Upper lobe of left lung (tissue), 6 donors: ENCODE data around the gene PPP1R9A. TPM values are rescaled to one million over a fixed set of nuclear protein-coding genes. Genes with fewer than 3 reads are reported as not detected.

Source experiments
- ATAC-seq, 2 donors: fragments of 200-7000 bp; cut with Tn5 transposase; one replicate each; pipeline ENCODE4 v1.9.1; 2022; ENCODE audit warnings: mild to moderate bottlenecking in 2 of 2, moderate library complexity in 2 of 2; ENCODE audit not compliant: low FRiP score in 2 of 2
- DNase-seq, 2 donors: peaks; one replicate each; pipeline ENCODE4 v3.0.0-alpha.2; 2019 to 2020
- H3K27ac ChIP-seq, 4 donors: fragments of 200-600 bp; sonication (generic); one replicate each; pipeline ENCODE4 v1.5.1; 2016 to 2019
- H3K27me3 ChIP-seq, 4 donors: fragments of 200-600 bp; sonication (generic); one replicate each; pipeline ENCODE4 v1.5.1; 2017 to 2019
- H3K36me3 ChIP-seq, 4 donors: fragments of 200-600 bp; sonication (generic); one replicate each; pipeline ENCODE4 v1.5.1; 2016 to 2019
- H3K4me1 ChIP-seq, 4 donors: fragments of 200-600 bp; sonication (generic); one replicate each; pipeline ENCODE4 v1.5.1; 2018 to 2019
- H3K4me3 ChIP-seq, 4 donors: fragments of 200-600 bp; sonication (generic); one replicate each; pipeline ENCODE4 v1.5.1; 2017 to 2019; ENCODE audit warnings: mild to moderate bottlenecking in 2 of 4, moderate library complexity in 1 of 4
- H3K9me3 ChIP-seq, 4 donors: fragments of 200-600 bp; sonication (generic); one replicate each; pipeline ENCODE4 v1.5.1; 2018 to 2019
- EP300 ChIP-seq, 4 donors: sonication (generic); formaldehyde crosslinking; IDR thresholded peaks; one replicate each; pipeline ENCODE4 v1.5.1; 2017; ENCODE audit warnings: antibody characterized with exemption in 4 of 4, control low read depth in 2 of 4
- POLR2A ChIP-seq, 4 donors: fragments of 450-650 bp; IDR thresholded peaks; one replicate each; pipeline ENCODE4 v1.5.1; 2016 to 2017; ENCODE audit warnings: antibody characterized with exemption in 4 of 4, mild to moderate bottlenecking in 2 of 4
- POLR2AphosphoS5 ChIP-seq, 2 donors: sonication (generic); formaldehyde crosslinking; IDR thresholded peaks; one replicate each; pipeline ENCODE4 v1.5.1; 2017; ENCODE audit warnings: antibody characterized with exemption in 2 of 2
- WGBS, 2 donors: methylation state at CpG; one replicate each; pipeline ENCODE4 v1.1.5; 2017 to 2018; 5-methylcytosine and 5-hydroxymethylcytosine counted together
- total RNA-seq, 6 donors: library from RNA; depleted of rRNA in 4 of 6; stranded (reverse); fragments of >200 nt in 4 of 6; gene quantifications; one replicate each; pipeline versions ENCODE4 v1.1.0 to v1.2.1, GENCODE V29; 2016 to 2021
- TF ChIP-seq, protein P1 (sequence below), 6 experiments: fragments of 450-650 bp in 4 of 6; fragments of 200-600 bp in 2 of 6; sonication (generic) in 2 of 6; IDR thresholded peaks; one replicate each; pipeline ENCODE4 v1.5.1; 2016 to 2019; ENCODE audit warnings: antibody characterized with exemption in 6 of 6
- donor health status: DM: no; HTN: no; CAD: no; lungs with moderate emphysema.
- donor health status: DM: no; HTN: yes; CAD: no; lungs with severe emphysema.

PPP1R9A gene
- total RNA-seq, 6 donors from 2014 or later, result 16.9 to 41.9 (median 26.2) TPM

DNA sequence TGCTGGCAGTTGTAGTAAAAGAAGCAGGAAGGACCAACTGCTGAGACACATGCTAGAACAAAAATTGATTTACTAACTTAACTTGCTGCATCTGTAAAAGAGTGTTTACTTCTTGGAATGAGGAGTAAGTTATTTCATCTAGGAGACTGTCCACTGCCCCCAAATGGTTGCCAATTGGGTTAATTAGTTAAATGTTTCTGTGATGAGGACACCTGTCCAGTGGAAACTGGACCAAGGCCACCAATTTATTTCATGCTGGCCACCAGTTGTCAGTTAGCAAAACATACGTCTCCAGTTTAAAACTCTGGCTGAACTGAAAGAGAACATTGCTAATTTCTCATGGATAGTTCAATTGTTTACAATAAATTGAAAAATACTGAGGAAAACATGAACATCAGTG is 191.7 kb downstream of the PPP1R9A start:
- DNase-seq (no peak), ATAC-seq (no peak)
- no peak overlapping the region for H3K4me3 ChIP-seq
- H3K27ac ChIP-seq, result no peak overlapping the region
- TF ChIP-seq, protein P1, sequence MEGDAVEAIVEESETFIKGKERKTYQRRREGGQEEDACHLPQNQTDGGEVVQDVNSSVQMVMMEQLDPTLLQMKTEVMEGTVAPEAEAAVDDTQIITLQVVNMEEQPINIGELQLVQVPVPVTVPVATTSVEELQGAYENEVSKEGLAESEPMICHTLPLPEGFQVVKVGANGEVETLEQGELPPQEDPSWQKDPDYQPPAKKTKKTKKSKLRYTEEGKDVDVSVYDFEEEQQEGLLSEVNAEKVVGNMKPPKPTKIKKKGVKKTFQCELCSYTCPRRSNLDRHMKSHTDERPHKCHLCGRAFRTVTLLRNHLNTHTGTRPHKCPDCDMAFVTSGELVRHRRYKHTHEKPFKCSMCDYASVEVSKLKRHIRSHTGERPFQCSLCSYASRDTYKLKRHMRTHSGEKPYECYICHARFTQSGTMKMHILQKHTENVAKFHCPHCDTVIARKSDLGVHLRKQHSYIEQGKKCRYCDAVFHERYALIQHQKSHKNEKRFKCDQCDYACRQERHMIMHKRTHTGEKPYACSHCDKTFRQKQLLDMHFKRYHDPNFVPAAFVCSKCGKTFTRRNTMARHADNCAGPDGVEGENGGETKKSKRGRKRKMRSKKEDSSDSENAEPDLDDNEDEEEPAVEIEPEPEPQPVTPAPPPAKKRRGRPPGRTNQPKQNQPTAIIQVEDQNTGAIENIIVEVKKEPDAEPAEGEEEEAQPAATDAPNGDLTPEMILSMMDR (IDR thresholded peaks at IDR 0.05), result no peak
- TF ChIP-seq POLR2AphosphoS5 (IDR thresholded peaks at IDR 0.05) (no peak), POLR2A (IDR thresholded peaks at IDR 0.05) (no peak), EP300 (IDR thresholded peaks at IDR 0.05) (no peak)
- peaks cover 0 to 9% (median 3%) of the 10 kb centered on the region in 4 donors for H3K4me1 ChIP-seq
- 62 to 94% methylated on average over 1 of the region's 1 CpG for WGBS, 2 donors
- no peaks in the 10 kb centered on the region for H3K9me3 ChIP-seq
- H3K36me3 ChIP-seq, result no peaks in the 10 kb centered on the region
- H3K27me3 ChIP-seq, result no peaks in the 10 kb centered on the region

DNA sequence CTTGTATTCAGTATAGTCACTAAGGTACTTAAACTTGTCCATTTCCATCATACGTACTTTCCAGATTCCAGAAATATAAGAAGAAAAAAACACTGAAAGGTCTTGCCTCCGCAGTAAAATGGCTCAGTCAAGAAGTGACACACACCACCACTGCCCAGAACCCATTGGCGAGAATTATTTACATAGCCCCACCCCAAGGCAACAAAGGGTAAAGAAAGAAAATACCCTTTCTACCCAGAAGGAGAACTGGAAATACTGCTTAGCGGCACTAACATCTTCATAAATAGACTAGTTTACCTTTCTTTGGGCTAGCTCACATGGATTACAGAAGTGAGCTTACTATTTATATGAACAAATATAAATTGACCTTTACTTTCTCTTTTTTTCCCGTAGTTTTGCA is 194.0 kb downstream of the PPP1R9A start:
- DNase-seq (no peak), ATAC-seq (no peak)
- H3K36me3 ChIP-seq, result no peaks in the 10 kb centered on the region
- no peak overlapping the region for H3K4me3 ChIP-seq
- TF ChIP-seq EP300 (IDR thresholded peaks at IDR 0.05), result no peak
- TF ChIP-seq POLR2A (IDR thresholded peaks at IDR 0.05), result no peak
- TF ChIP-seq POLR2AphosphoS5 (IDR thresholded peaks at IDR 0.05), result no peak
- TF ChIP-seq, protein P1 (IDR thresholded peaks at IDR 0.05), result no peak
- H3K4me1 ChIP-seq, result no peaks in the 10 kb centered on the region
- no peaks in the 10 kb centered on the region for H3K9me3 ChIP-seq
- no peaks in the 10 kb centered on the region for H3K27me3 ChIP-seq
- WGBS, 2 donors, result 92 to 95% methylated on average over 5 of the region's 5 CpGs
- H3K27ac ChIP-seq, result no peak overlapping the region

DNA sequence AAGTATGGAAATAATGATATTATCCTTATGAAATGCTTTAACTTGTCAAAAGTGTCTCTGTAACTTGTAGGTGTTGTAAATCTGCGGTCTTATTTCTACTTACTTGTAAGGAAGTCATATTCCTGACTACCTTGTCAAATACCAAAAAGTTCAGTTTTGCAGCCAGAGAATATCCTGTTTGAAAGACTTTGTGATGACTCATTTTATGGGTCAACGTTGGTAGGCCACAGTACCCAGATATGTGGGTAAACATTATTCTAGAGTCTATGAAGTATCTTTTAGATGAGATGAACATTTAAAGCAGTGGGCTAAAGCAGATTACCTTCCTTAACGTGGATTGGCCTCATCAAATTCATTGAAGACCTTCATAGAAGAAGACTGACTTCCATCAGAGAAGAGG is 195.3 kb downstream of the PPP1R9A start:
- Histone ChIP-seq H3K4me3 (no peak overlapping the region), H3K4me1 (no peaks in the 10 kb centered on the region), H3K36me3 (no peaks in the 10 kb centered on the region), H3K9me3 (no peaks in the 10 kb centered on the region), H3K27ac (no peak overlapping the region), H3K27me3 (no peaks in the 10 kb centered on the region)
- ATAC-seq (no peak), DNase-seq (no peak)
- TF ChIP-seq, protein P1 (IDR thresholded peaks at IDR 0.05), result no peak
- TF ChIP-seq EP300 (IDR thresholded peaks at IDR 0.05) (no peak), POLR2A (IDR thresholded peaks at IDR 0.05) (no peak), POLR2AphosphoS5 (IDR thresholded peaks at IDR 0.05) (no peak)
- 77 to 83% methylated on average over 3 of the region's 3 CpGs for WGBS, 2 donors

DNA sequence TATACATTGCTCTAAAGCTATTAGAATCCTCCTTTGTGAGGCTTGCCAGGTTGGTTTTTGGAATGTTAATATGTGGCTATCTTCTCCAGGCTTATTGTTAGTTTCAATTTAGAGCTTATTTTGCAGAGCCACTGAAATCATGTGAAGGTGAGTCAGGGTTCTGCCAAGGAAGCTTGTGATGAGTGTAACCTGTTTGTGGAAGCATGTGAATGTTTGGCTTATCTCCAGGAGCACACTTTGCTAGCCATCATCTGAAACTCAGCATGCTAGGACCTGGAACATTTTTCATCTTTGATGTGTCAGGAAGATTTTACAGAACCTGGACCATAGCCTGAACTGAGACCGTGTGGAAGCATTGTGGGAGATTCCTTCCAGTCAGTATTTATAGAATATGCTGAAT is 197.3 kb downstream of the PPP1R9A start:
- no peak for TF ChIP-seq POLR2A (IDR thresholded peaks at IDR 0.05)
- TF ChIP-seq POLR2AphosphoS5 (IDR thresholded peaks at IDR 0.05), result no peak
- no peak for TF ChIP-seq EP300 (IDR thresholded peaks at IDR 0.05)
- TF ChIP-seq, protein P1 (IDR thresholded peaks at IDR 0.05), result no peak
- H3K4me1 ChIP-seq, result no peaks in the 10 kb centered on the region
- no peaks in the 10 kb centered on the region for H3K27me3 ChIP-seq
- no peaks in the 10 kb centered on the region for H3K36me3 ChIP-seq
- no peak overlapping the region for H3K27ac ChIP-seq
- ATAC-seq (no peak), DNase-seq (no peak)
- no peaks in the 10 kb centered on the region for H3K9me3 ChIP-seq
- 23 to 25% methylated on average over 1 of the region's 1 CpG for WGBS, 2 donors
- no peak overlapping the region for H3K4me3 ChIP-seq

DNA sequence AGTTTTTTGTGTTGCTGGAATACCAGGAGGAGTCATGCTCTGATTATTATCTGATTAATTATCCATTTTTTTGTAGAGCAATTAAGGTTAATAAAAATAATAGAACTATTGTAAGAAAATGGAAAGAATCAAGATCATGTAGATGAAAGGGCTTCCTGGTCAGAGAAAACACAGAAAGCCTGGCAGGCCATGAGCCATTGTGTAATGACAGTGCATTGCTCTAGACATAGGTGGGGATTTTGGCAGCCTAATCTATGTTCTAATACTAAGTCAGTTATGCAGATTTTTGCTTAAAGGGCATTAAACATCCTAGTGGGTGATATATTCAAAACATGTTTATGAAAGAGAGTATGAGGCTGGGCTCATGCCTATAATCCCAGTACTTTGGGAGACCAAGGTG is 198.2 kb downstream of the PPP1R9A start:
- H3K36me3 ChIP-seq, result no peaks in the 10 kb centered on the region
- no peaks in the 10 kb centered on the region for H3K27me3 ChIP-seq
- DNase-seq, result no peak
- no peak overlapping the region for H3K4me3 ChIP-seq
- H3K27ac ChIP-seq, result no peak overlapping the region
- TF ChIP-seq EP300 (IDR thresholded peaks at IDR 0.05) (no peak), POLR2AphosphoS5 (IDR thresholded peaks at IDR 0.05) (no peak), POLR2A (IDR thresholded peaks at IDR 0.05) (no peak)
- TF ChIP-seq, protein P1 (IDR thresholded peaks at IDR 0.05), result no peak
- ATAC-seq, result no peak
- no peaks in the 10 kb centered on the region for H3K9me3 ChIP-seq
- no peaks in the 10 kb centered on the region for H3K4me1 ChIP-seq
